ENCODE results near the gene AOPEP. TPM values are rescaled to one million over a fixed set of nuclear protein-coding genes. Genes with fewer than 3 reads are reported as not detected.
A peak's percentile ranks its signal among the peaks of the same experiment; 100 is the strongest.

AOPEP gene
- polyA plus RNA-seq, 1 of the 3 experiments (the other 2 are of a cell fraction), result 54.6 TPM

DNA sequence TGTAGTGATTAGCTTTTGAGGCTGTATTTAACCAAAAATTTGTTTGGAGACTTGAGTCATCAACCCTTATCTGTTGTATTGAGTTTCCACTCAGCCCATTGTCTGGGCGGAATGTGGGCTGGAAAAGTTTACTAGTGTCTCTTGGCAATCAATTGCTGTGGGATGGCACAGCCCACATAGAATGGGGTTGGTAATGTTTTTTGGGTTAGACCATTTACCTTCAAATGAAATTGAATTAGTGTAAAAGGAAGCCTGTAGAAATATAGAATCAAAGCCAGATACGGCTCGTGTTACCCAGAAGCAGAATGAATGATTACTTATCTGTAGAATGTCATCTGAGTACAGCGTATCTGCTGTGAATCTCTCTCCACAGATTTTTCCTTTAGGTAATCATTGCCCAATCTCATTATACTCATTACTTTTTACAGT lies 142.9 kb downstream of the AOPEP start (continued):
- TF ChIP-seq JUND (IDR thresholded peaks at IDR 0.05) (peak; percentile 56), MXI1 (IDR thresholded peaks at IDR 0.05; ENCODE audit: low read depth, low read length) (peak; percentile 47; the same call in 1 of the 2 replicates), GATA2 (CRISPR knock-in tag; IDR thresholded peaks at IDR 0.05) (peak; percentile 91), POLR2AphosphoS5 (IDR thresholded peaks at IDR 0.05; ENCODE audit: low read depth, low read length) (peak; percentile 73), YY1 (IDR thresholded peaks at IDR 0.05; ENCODE audit: low read depth) (no peak)
- TF ChIP-seq, protein P1, sequence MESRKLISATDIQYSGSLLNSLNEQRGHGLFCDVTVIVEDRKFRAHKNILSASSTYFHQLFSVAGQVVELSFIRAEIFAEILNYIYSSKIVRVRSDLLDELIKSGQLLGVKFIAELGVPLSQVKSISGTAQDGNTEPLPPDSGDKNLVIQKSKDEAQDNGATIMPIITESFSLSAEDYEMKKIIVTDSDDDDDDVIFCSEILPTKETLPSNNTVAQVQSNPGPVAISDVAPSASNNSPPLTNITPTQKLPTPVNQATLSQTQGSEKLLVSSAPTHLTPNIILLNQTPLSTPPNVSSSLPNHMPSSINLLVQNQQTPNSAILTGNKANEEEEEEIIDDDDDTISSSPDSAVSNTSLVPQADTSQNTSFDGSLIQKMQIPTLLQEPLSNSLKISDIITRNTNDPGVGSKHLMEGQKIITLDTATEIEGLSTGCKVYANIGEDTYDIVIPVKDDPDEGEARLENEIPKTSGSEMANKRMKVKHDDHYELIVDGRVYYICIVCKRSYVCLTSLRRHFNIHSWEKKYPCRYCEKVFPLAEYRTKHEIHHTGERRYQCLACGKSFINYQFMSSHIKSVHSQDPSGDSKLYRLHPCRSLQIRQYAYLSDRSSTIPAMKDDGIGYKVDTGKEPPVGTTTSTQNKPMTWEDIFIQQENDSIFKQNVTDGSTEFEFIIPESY (IDR thresholded peaks at IDR 0.05; ENCODE audit: borderline replicate concordance, low read depth), result peak; percentile 39; the same call in 1 of the 2 replicates
- TF ChIP-seq, protein P2, sequence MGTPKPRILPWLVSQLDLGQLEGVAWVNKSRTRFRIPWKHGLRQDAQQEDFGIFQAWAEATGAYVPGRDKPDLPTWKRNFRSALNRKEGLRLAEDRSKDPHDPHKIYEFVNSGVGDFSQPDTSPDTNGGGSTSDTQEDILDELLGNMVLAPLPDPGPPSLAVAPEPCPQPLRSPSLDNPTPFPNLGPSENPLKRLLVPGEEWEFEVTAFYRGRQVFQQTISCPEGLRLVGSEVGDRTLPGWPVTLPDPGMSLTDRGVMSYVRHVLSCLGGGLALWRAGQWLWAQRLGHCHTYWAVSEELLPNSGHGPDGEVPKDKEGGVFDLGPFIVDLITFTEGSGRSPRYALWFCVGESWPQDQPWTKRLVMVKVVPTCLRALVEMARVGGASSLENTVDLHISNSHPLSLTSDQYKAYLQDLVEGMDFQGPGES (IDR thresholded peaks at IDR 0.05; ENCODE audit: low read depth, low read length), result no peak

DNA sequence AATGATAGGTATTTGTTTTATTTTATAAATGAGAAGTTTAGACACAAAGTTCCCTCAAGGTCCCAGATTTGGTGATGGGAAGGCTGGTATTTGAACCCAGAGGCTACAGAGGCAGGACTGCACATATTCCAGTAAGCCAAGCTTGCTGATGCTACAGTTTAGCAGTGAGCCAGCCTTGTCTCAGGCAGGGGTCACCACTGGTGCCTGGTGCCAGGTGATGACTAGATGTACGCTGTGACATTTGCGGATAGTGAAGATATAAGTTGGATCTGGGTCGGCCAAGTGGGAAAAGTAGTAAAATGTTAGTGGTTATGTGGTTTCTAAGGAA lies 143.9 kb downstream of the AOPEP start:
- H3K36me3 ChIP-seq (replicated peaks in 1 of 2; ENCODE audit: control insufficient read depth in 1 of 2, insufficient read depth in 2 of 2, low read length in 1 of 2), result no peaks in the 10 kb centered on the region
- peaks cover 1% of the 10 kb centered on the region for H3K79me2 ChIP-seq (ENCODE audit: insufficient read depth)
- peaks cover 70% of the 10 kb centered on the region for H3F3A ChIP-seq (replicated peaks; ENCODE audit: insufficient read depth)
- no peaks in the 10 kb centered on the region for H4K20me1 ChIP-seq (ENCODE audit: insufficient read depth)
- WGBS (ENCODE audit: low lambda C conversion rate), result 92% methylated on average over 3 of the region's 3 CpGs
- ChIA-PET POLR2A (no interaction called here), CTCF (interaction anchor here (0.5 to 1.0 kb wide), 3 partner anchors 46 to 261 kb away, joined by 3 to 4 read pairs (median 3); no protein-coding TSS in a partner anchor)
- H2AFZ ChIP-seq (ENCODE audit: low read depth), result no peak overlapping the region
- no peak overlapping the region for H3K4me2 ChIP-seq
- peaks cover 58 to 74% of the 10 kb centered on the region in 2 experiments for H3K4me1 ChIP-seq (ENCODE audit: control insufficient read depth in 1 of 2, insufficient read depth in 2 of 2, low read depth in 1 of 2, low read length in 1 of 2)
- H3K9ac ChIP-seq, result no peak overlapping the region
- no peaks in the 10 kb centered on the region for H3K27me3 ChIP-seq (ENCODE audit: insufficient read depth)
- DNase-seq, result no peak
- peak overlapping the region; percentile 97 to 100 for H3K27ac ChIP-seq (ENCODE audit: low read depth in 2 of 2, low read length in 1 of 2)
- H3K9me2 ChIP-seq, result no peaks in the 10 kb centered on the region
- H3K9me3 ChIP-seq, result no peaks in the 10 kb centered on the region
- H3K4me3 ChIP-seq (ENCODE audit: low read depth in 2 of 2, low read length in 1 of 2), result no peak overlapping the region
- TF ChIP-seq YY1 (IDR thresholded peaks at IDR 0.05; ENCODE audit: low read depth), result no peak
- no peak for TF ChIP-seq GABPA (IDR thresholded peaks at IDR 0.05; ENCODE audit: low read depth)
- no peak for TF ChIP-seq CHD2 (IDR thresholded peaks at IDR 0.05; ENCODE audit: low read length, partially characterized antibody)
- TF ChIP-seq, protein P2 (IDR thresholded peaks at IDR 0.05; ENCODE audit: low read depth, low read length), result no peak
- no peak for TF ChIP-seq POLR2AphosphoS5 (IDR thresholded peaks at IDR 0.05; ENCODE audit: low read depth, low read length)
- TF ChIP-seq, protein P3, sequence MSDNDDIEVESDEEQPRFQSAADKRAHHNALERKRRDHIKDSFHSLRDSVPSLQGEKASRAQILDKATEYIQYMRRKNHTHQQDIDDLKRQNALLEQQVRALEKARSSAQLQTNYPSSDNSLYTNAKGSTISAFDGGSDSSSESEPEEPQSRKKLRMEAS (IDR thresholded peaks at IDR 0.05; ENCODE audit: low read depth), result no peak
- no peak for TF ChIP-seq FOSL2 (IDR thresholded peaks at IDR 0.05; ENCODE audit: borderline replicate concordance, low read depth)
- TF ChIP-seq GATA2 (CRISPR knock-in tag; IDR thresholded peaks at IDR 0.05), result no peak
- TF ChIP-seq, protein P4, sequence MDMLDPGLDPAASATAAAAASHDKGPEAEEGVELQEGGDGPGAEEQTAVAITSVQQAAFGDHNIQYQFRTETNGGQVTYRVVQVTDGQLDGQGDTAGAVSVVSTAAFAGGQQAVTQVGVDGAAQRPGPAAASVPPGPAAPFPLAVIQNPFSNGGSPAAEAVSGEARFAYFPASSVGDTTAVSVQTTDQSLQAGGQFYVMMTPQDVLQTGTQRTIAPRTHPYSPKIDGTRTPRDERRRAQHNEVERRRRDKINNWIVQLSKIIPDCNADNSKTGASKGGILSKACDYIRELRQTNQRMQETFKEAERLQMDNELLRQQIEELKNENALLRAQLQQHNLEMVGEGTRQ (IDR thresholded peaks at IDR 0.05; ENCODE audit: borderline replicate concordance, low read depth, low read length), result no peak
- TF ChIP-seq EZH2phosphoT487 (IDR thresholded peaks at IDR 0.05; ENCODE audit: borderline replicate concordance, low read depth), result no peak
- TF ChIP-seq, protein P5, sequence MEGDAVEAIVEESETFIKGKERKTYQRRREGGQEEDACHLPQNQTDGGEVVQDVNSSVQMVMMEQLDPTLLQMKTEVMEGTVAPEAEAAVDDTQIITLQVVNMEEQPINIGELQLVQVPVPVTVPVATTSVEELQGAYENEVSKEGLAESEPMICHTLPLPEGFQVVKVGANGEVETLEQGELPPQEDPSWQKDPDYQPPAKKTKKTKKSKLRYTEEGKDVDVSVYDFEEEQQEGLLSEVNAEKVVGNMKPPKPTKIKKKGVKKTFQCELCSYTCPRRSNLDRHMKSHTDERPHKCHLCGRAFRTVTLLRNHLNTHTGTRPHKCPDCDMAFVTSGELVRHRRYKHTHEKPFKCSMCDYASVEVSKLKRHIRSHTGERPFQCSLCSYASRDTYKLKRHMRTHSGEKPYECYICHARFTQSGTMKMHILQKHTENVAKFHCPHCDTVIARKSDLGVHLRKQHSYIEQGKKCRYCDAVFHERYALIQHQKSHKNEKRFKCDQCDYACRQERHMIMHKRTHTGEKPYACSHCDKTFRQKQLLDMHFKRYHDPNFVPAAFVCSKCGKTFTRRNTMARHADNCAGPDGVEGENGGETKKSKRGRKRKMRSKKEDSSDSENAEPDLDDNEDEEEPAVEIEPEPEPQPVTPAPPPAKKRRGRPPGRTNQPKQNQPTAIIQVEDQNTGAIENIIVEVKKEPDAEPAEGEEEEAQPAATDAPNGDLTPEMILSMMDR (IDR thresholded peaks at IDR 0.05), result no peak
- TF ChIP-seq, protein P6, sequence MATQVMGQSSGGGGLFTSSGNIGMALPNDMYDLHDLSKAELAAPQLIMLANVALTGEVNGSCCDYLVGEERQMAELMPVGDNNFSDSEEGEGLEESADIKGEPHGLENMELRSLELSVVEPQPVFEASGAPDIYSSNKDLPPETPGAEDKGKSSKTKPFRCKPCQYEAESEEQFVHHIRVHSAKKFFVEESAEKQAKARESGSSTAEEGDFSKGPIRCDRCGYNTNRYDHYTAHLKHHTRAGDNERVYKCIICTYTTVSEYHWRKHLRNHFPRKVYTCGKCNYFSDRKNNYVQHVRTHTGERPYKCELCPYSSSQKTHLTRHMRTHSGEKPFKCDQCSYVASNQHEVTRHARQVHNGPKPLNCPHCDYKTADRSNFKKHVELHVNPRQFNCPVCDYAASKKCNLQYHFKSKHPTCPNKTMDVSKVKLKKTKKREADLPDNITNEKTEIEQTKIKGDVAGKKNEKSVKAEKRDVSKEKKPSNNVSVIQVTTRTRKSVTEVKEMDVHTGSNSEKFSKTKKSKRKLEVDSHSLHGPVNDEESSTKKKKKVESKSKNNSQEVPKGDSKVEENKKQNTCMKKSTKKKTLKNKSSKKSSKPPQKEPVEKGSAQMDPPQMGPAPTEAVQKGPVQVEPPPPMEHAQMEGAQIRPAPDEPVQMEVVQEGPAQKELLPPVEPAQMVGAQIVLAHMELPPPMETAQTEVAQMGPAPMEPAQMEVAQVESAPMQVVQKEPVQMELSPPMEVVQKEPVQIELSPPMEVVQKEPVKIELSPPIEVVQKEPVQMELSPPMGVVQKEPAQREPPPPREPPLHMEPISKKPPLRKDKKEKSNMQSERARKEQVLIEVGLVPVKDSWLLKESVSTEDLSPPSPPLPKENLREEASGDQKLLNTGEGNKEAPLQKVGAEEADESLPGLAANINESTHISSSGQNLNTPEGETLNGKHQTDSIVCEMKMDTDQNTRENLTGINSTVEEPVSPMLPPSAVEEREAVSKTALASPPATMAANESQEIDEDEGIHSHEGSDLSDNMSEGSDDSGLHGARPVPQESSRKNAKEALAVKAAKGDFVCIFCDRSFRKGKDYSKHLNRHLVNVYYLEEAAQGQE (IDR thresholded peaks at IDR 0.05; ENCODE audit: low read depth, low read length), result no peak
- TF ChIP-seq SMC3 (IDR thresholded peaks at IDR 0.05; ENCODE audit: low read depth, low read length), result no peak
- no peak for TF ChIP-seq RCOR1 (IDR thresholded peaks at IDR 0.05; ENCODE audit: low read length)
